Measurements from ENCODE around the gene PLCD4.
A peak's percentile ranks its signal among the peaks of the same experiment; 100 is the strongest.

PLCD4 gene

GRCh38 chr2:218645126-218645525, 37.4 kb downstream of the PLCD4 start:
- H3K4me3 ChIP-seq (replicated peaks; ENCODE audit: low read depth, low read length) = no peak overlapping the region
- no peak for TF ChIP-seq CTCF (IDR thresholded peaks at IDR 0.05; ENCODE audit: low read length, missing control alignments)
- peak; percentile 61 for DNase-seq (ENCODE audit: low read depth)

- peak; percentile 98 for TF ChIP-seq CTCF (IDR thresholded peaks at IDR 0.05; ENCODE audit: low read length, missing control alignments)
- DNase-seq (ENCODE audit: low read depth) = peak; percentile 82
- H3K4me3 ChIP-seq (replicated peaks; ENCODE audit: low read depth, low read length) = no peak overlapping the region
Measured at GRCh38 chr2:218648088-218648786, 40.5 kb downstream of the PLCD4 start.

GRCh38 chr2:218648787-218649100, 41.0 kb downstream of the PLCD4 start:
- H3K4me3 ChIP-seq (replicated peaks; ENCODE audit: low read depth, low read length) = no peak overlapping the region
- TF ChIP-seq CTCF (IDR thresholded peaks at IDR 0.05; ENCODE audit: low read length, missing control alignments) = no peak

GRCh38 chr2:218655751-218656150, 48.1 kb downstream of the PLCD4 start:
- no peak for TF ChIP-seq CTCF (IDR thresholded peaks at IDR 0.05; ENCODE audit: low read length, missing control alignments)
- DNase-seq (ENCODE audit: low read depth) = no peak
- no peak overlapping the region for H3K4me3 ChIP-seq (replicated peaks; ENCODE audit: low read depth, low read length)

More at GRCh38 chr2:218648787-218649100, 41.0 kb downstream of the PLCD4 start:
- no peak for DNase-seq (ENCODE audit: low read depth)

- peak; percentile 49 for DNase-seq (ENCODE audit: low read depth)
- peak overlapping the region; percentile 90 for H3K4me3 ChIP-seq (replicated peaks; ENCODE audit: low read depth, low read length)
- peak; percentile 60 for TF ChIP-seq CTCF (IDR thresholded peaks at IDR 0.05; ENCODE audit: low read length, missing control alignments)
Measured at GRCh38 chr2:218658671-218659257, 51.1 kb downstream of the PLCD4 start.

GRCh38 chr2:218659258-218659987, 51.7 kb downstream of the PLCD4 start, which contains the start of the genes BCS1L and ZNF142:
Gene BCS1L (plus strand): TSS chr2:218659683. CDS start chr2:218660988, 1,305 bp downstream.
Gene ZNF142 (minus strand): TSS chr2:218659623. CDS start chr2:218656429, 3,194 bp downstream.
- peak within 1 kb of the TSS; percentile 90 for H3K4me3 ChIP-seq (replicated peaks; ENCODE audit: low read depth, low read length)
- no peak for TF ChIP-seq CTCF (IDR thresholded peaks at IDR 0.05; ENCODE audit: low read length, missing control alignments)
- DNase-seq (ENCODE audit: low read depth) = peak; percentile 85
